OCI-LY7 (cell line): ENCODE measurements around the gene SLC7A7. TPM values are rescaled to one million over a fixed set of nuclear protein-coding genes. Genes with fewer than 3 reads are reported as not detected.

Experiments used
- BruUV-seq: library from RNA; stranded (reverse); fragments of 400-500 nt; replicated peaks from 2 replicates; lab custom pipeline; 2021; lab: Mats Ljungman, UMichigan
- CTCF ChIA-PET: fragments of 300-600 bp; sonication (Branson Sonifier 250); formaldehyde crosslinking; loops from one replicate; lab custom pipeline; 2022; ENCODE audit warnings: antibody characterized with exemption; ENCODE audit not compliant: unreplicated experiment; lab: Charles Lee
- POLR2A ChIA-PET: fragments of 300-600 bp; sonication (Branson Sonifier 250); formaldehyde crosslinking; loops from one replicate; lab custom pipeline; 2022; ENCODE audit warnings: antibody characterized with exemption; lab: Charles Lee
- DNase-seq: peaks from one replicate; pipeline ENCODE4 v3.0.0-alpha.2; 2015; ENCODE audit warnings: low spot score
- H2AFZ ChIP-seq: fragments of 200-600 bp; sonication (generic), shearing (Covaris generic); 2 replicates; pipeline ENCODE4 v1.6.1; 2014; ENCODE audit warnings: mild to moderate bottlenecking, antibody characterized with exemption, low read length, moderate library complexity
- H3K27ac ChIP-seq: fragments of 200-600 bp; sonication (generic); 2 replicates; pipeline ENCODE4 v1.5.1; 2014; ENCODE audit warnings: mixed run types, low read depth, mild to moderate bottlenecking, moderate library complexity, low read length, inconsistent platforms; ENCODE audit not compliant: poor library complexity, severe bottlenecking
- H3K36me3 ChIP-seq: fragments of 200-600 bp; sonication (generic); 2 replicates; pipeline ENCODE4 v1.6.1; 2014; ENCODE audit warnings: mild to moderate bottlenecking, antibody characterized with exemption, low read length, moderate library complexity, mixed read lengths; ENCODE audit not compliant: insufficient read depth
- H3K4me1 ChIP-seq: fragments of 200-600 bp; sonication (generic); 2 replicates; pipeline ENCODE4 v1.5.1; 2014; ENCODE audit warnings: mild to moderate bottlenecking, low read length; ENCODE audit not compliant: insufficient read depth, poor library complexity, severe bottlenecking
- H3K4me2 ChIP-seq: fragments of 200-600 bp; sonication (generic); 2 replicates; pipeline ENCODE4 v1.6.1; 2014; ENCODE audit warnings: mild to moderate bottlenecking, low read length
- H3K4me3 ChIP-seq: fragments of 200-600 bp; sonication (generic); 2 replicates; pipeline ENCODE4 v1.5.1; 2014; ENCODE audit warnings: mild to moderate bottlenecking, low read depth, low read length; ENCODE audit not compliant: poor library complexity, severe bottlenecking
- H3K79me2 ChIP-seq: fragments of 200-600 bp; sonication (generic); 2 replicates; pipeline ENCODE4 v1.6.1; 2016; ENCODE audit warnings: low read depth, mild to moderate bottlenecking, low read length, moderate library complexity, mixed read lengths; ENCODE audit not compliant: insufficient read depth
- H3K9me2 ChIP-seq: fragments of 200-600 bp; sonication (generic); 2 replicates; pipeline ENCODE4 v1.6.1; 2016; ENCODE audit warnings: mild to moderate bottlenecking, low read length, mixed read lengths; ENCODE audit not compliant: insufficient read depth
- H3K9me3 ChIP-seq: fragments of 200-600 bp; sonication (generic); 2 replicates; pipeline ENCODE4 v1.6.1; 2014; ENCODE audit warnings: mild to moderate bottlenecking, mixed run types, low read length, mixed read lengths
- H4K20me1 ChIP-seq: fragments of 200-600 bp; sonication (generic); 2 replicates; pipeline ENCODE4 v1.6.1; 2014; ENCODE audit warnings: mild to moderate bottlenecking, antibody characterized with exemption, low read length, moderate library complexity, mixed read lengths; ENCODE audit not compliant: insufficient read depth
- EZH2phosphoT487 ChIP-seq: fragments of 200-600 bp; sonication (generic); IDR thresholded peaks from 2 replicates; pipeline ENCODE4 v1.6.1; 2018; ENCODE audit warnings: low read depth, borderline replicate concordance, mild to moderate bottlenecking, mixed run types, antibody characterized with exemption, low read length, moderate library complexity, mixed read lengths
- intact Hi-C: fragments of 100-400 bp; cut with micrococcal nuclease; formaldehyde crosslinking; loops from one replicate; pipeline ENCODE4 v1.10.0; 2022; ENCODE audit not compliant: unreplicated experiment
- total RNA-seq, 2 experiments: library from RNA; depleted of rRNA in 1 of 2; stranded (reverse); fragments of >200 nt in 1 of 2; shearing (Covaris generic) in 1 of 2; gene quantifications; 2 replicates each; pipeline ENCODE4 v1.2.3, GENCODE V29; 2014 to 2022
- TF ChIP-seq, protein P1 (sequence below): fragments of 200-600 bp; sonication (generic); conservative IDR thresholded peaks from 2 replicates; pipeline ENCODE4 v1.5.1; 2014; ENCODE audit warnings: mild to moderate bottlenecking, antibody characterized with exemption, low read length, moderate library complexity, mixed read lengths

SLC7A7 gene
- total RNA-seq, 2 experiments from 2014 or later: 30.6 to 59.2 TPM

DNA sequence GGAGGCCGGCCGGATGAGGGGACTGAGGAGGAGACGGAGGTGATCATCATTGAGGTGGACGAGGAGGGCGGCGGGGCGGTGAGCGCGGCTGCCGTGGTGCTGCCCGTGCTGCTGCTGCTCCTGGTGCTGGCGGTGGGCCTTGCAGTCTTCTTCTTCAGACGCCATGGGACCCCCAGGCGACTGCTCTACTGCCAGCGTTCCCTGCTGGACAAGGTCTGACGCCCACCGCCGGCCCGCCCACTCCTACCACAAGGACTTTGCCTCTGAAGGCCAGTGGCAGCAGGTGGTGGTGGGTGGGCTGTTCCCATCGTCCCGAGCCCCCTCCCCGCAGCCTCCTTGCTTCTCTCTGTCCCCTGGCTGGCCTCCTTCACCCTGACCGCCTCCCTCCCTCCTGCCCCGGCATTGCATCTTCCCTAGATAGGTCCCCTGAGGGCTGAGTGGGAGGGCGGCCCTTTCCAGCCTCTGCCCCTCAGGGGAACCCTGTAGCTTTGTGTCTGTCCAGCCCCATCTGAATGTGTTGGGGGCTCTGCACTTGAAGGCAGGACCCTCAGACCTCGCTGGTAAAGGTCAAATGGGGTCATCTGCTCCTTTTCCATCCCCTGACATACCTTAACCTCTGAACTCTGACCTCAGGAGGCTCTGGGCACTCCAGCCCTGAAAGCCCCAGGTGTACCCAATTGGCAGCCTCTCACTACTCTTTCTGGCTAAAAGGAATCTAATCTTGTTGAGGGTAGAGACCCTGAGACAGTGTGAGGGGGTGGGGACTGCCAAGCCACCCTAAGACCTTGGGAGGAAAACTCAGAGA lies 30.8 kb upstream of the SLC7A7 start:
- Histone ChIP-seq H3K9me2 (no peaks in the 10 kb centered on the region), H3K36me3 (no peaks in the 10 kb centered on the region), H3K9me3 (no peaks in the 10 kb centered on the region), H3K79me2 (no peaks in the 10 kb centered on the region), H3K4me3 (no peak overlapping the region), H4K20me1 (no peaks in the 10 kb centered on the region), H3K27ac (no peak overlapping the region), H3K4me1 (peaks cover 6% of the 10 kb centered on the region), H2AFZ (no peak overlapping the region), H3K4me2 (no peak overlapping the region)
- CTCF ChIA-PET: interaction anchor here (0.6 kb wide), 1 partner anchor 23 kb away, joined by 3 read pairs; no protein-coding TSS in a partner anchor
- intact Hi-C loops: no loop called here
- POLR2A ChIA-PET: no interaction called here
- TF ChIP-seq, protein P1, sequence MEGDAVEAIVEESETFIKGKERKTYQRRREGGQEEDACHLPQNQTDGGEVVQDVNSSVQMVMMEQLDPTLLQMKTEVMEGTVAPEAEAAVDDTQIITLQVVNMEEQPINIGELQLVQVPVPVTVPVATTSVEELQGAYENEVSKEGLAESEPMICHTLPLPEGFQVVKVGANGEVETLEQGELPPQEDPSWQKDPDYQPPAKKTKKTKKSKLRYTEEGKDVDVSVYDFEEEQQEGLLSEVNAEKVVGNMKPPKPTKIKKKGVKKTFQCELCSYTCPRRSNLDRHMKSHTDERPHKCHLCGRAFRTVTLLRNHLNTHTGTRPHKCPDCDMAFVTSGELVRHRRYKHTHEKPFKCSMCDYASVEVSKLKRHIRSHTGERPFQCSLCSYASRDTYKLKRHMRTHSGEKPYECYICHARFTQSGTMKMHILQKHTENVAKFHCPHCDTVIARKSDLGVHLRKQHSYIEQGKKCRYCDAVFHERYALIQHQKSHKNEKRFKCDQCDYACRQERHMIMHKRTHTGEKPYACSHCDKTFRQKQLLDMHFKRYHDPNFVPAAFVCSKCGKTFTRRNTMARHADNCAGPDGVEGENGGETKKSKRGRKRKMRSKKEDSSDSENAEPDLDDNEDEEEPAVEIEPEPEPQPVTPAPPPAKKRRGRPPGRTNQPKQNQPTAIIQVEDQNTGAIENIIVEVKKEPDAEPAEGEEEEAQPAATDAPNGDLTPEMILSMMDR: no peak
- no peak for TF ChIP-seq EZH2phosphoT487
- no peak for DNase-seq
- no TSS peak for BruUV-seq

DNA sequence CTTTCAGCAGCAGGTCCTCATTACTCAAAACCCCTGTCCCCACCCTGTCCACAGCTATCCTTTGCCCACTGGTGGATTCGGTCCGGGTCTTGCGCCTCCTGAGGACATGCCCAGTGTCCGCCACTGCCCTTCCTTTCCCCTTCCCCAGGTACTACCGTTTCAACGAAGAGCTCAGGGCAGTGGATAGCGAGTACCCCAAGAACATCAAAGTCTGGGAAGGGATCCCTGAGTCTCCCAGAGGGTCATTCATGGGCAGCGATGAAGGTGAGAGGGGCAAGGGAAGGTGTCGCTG lies 29.8 kb upstream of the SLC7A7 start:
- H3K4me3 ChIP-seq: no peak overlapping the region
- no peaks in the 10 kb centered on the region for H3K9me2 ChIP-seq
- intact Hi-C loops: no loop called here
- no TSS peak for BruUV-seq
- H3K4me1 ChIP-seq: peaks cover 6% of the 10 kb centered on the region
- no peaks in the 10 kb centered on the region for H3K79me2 ChIP-seq
- ChIA-PET CTCF (interaction anchor here (0.6 to 0.8 kb wide), 2 partner anchors 9 to 15 kb away, joined by 4 read pairs; partner anchors contain the start of gene MRPL52), POLR2A (no interaction called here)
- no peak overlapping the region for H2AFZ ChIP-seq
- H4K20me1 ChIP-seq: no peaks in the 10 kb centered on the region
- H3K27ac ChIP-seq: no peak overlapping the region
- H3K9me3 ChIP-seq: no peaks in the 10 kb centered on the region
- no peaks in the 10 kb centered on the region for H3K36me3 ChIP-seq
- no peak overlapping the region for H3K4me2 ChIP-seq
- TF ChIP-seq, protein P1: no peak
- no peak for TF ChIP-seq EZH2phosphoT487
- no peak for DNase-seq
